NCI-H2196 treated with DMSO at 0.1 percent for 48 hours (cell line): ENCODE results near the gene ZCCHC3.

ENCODE experiments used
- DNase-seq: peaks from one replicate; lab custom pipeline; 2025; ENCODE audit not compliant: unreplicated experiment; lab: John Stamatoyannopoulos, UW

ZCCHC3 gene

GRCh38 chr20:341682-342081, 44.3 kb downstream of the ZCCHC3 start:
- DNase-seq, result no peak

GRCh38 chr20:343107-343506, 45.7 kb downstream of the ZCCHC3 start:
- DNase-seq, result no peak

DNA sequence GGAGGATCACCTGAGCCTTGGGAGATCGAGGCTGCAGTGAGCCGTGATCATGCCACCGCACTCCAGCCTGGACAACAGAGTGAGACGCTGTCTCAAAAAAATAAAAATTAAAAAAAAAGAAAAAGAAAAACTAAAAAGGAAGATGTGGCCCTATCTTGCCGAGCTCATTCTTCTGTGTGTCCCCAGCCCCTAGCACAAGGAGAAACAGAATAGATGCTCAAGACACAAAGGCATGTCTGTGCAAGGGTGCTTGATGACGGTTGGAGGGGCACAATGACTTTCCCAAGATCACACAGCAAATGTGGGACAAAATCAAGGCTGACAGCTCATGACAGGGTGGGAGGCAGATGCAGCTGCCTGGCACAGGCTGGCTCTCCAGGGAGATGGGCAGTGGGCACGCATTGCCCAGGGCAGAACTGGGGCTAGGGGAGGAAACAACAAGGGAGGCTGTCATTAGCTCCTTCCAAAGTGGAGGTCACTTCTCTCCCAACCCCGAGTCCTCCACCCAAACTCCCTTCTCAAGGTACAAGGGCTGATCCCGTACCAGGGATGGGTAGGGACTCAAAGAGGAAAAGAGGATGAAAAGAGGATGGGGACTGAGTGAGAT, 48.8 kb downstream of the ZCCHC3 start:
- no peak for DNase-seq

- peak; percentile 53 for DNase-seq
These were observed 49.4 kb downstream of the ZCCHC3 start, which contains the start of gene NRSN2 for GRCh38 chr20:346640-347316. Gene NRSN2, plus strand, starts transcription at chr20:347111. Its CDS starts 2,533 bp downstream, at chr20:349644.

DNA sequence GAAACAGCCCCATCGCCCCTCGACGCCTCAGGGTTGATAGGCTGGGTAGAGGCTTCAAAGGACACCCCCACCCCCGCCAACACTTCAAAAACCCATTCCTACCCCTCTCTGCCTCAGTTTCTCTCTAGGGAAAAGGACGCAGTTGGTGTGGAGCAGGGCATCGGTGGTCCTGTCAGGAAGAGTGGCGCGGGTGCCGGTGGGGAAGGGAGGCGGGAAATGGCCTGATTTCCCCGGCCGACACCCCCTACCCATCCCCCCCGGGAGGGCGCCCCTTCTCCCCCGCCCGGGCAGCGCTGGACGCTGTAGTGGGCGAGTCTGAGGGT, 49.9 kb downstream of the ZCCHC3 start:
- no peak for DNase-seq

DNA sequence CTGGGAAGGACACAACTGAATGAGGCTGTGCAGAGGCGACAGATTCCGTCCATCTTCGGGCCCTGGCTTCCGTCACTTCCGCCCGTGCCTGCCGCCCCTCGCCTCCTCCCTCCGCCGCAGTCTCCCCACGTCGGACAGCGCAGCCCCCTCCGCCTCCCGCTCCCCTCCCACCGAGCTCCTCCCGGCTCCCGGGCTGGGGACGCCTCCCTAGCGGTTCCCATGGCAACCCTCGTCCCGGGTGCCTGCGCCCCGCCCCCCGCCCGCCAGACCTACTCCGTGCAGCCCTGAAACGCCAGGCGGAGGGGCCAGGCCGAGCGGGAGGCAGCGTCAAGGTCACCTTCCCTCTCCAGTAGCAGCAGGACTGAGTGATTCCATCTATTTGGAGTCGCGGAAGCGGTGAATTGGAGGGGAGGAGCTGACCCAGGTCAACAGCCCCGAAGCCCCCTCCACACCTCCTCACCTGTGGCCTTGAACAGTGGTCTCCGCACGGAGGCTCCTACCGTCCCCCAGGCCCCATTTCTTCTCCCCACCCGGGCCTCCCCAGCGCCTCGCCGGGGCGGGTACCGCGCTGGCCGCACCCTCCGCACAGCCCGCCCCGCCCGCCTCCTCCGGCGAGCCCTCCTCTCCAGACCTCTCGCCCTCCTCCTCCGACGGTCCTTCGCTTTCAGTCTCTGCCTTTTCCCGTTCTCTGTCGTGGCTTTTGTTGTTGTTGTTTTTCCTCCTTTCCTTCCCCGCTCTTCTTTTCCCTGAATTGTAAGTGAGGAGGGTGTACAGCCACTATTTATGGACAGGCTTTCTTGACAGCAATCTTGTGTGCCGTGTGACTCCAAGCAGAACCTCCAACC, 50.5 kb downstream of the ZCCHC3 start:
- peak; percentile 93 for DNase-seq

- no peak for DNase-seq
These were observed 51.8 kb downstream of the ZCCHC3 start for GRCh38 chr20:348972-349841.
